ENCODE results near the gene SV2C.

SV2C gene

DNA sequence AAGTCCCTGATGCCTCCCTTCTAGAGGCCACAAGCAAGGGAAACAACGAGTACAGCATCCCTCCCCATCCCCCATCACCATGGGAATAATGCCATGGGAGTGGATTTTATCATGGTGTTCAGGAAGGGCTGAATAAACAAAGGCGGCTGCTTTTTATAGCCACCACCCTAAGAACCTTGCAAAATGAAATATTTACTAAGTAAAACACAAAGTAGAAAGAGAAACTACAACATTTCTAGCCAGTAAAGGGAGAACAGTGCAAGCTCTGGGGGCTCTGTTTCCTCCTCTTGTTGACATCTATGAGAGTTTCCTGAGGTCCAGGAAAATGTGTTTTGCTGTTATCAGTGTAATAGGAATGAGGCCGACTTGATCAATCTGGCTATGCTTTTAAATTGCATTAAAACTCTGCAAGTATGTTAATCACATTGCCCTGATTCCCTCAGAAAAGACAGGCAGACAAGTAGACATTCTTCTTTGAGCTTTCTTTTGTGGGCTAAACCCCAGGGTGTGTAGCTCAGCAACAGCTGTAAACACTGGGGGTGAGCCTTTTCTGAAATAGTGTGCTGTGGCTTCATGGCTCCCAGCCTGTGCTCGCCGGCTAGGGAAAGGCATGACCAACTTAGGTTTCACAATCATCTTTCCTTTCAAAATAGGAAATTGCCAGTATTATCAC, 31.1 kb downstream of the SV2C start:
- TF ChIP-seq TARDBP (IDR thresholded peaks at IDR 0.05) (no peak), ARNT (IDR thresholded peaks at IDR 0.05) (no peak), ZNF384 (IDR thresholded peaks at IDR 0.05) (no peak), NFRKB (IDR thresholded peaks at IDR 0.05) (no peak), L3MBTL2 (conservative IDR thresholded peaks at IDR 0.05) (no peak), BHLHE40 (IDR thresholded peaks at IDR 0.05; ENCODE audit: borderline replicate concordance) (no peak), FOXK2 (IDR thresholded peaks at IDR 0.05) (no peak), SP1 (IDR thresholded peaks at IDR 0.05) (no peak), FOXM1 (IDR thresholded peaks at IDR 0.05; ENCODE audit: borderline replicate concordance) (no peak), HDGF (IDR thresholded peaks at IDR 0.05; ENCODE audit: borderline replicate concordance) (no peak), ELF4 (IDR thresholded peaks at IDR 0.05) (no peak), FOXA1 (IDR thresholded peaks at IDR 0.05) (no peak), SUZ12 (IDR thresholded peaks at IDR 0.05) (no peak), LEF1 (IDR thresholded peaks at IDR 0.05; ENCODE audit: borderline replicate concordance) (no peak), CTBP1 (IDR thresholded peaks at IDR 0.05; ENCODE audit: borderline replicate concordance) (no peak)
- TF ChIP-seq, protein P1, sequence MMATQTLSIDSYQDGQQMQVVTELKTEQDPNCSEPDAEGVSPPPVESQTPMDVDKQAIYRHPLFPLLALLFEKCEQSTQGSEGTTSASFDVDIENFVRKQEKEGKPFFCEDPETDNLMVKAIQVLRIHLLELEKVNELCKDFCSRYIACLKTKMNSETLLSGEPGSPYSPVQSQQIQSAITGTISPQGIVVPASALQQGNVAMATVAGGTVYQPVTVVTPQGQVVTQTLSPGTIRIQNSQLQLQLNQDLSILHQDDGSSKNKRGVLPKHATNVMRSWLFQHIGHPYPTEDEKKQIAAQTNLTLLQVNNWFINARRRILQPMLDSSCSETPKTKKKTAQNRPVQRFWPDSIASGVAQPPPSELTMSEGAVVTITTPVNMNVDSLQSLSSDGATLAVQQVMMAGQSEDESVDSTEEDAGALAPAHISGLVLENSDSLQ (IDR thresholded peaks at IDR 0.05) = no peak
- no peak for DNase-seq (ENCODE audit: extremely low spot score)
- ChIA-PET POLR2A (no interaction called here), CTCF (interaction anchor here (1.0 kb wide), 1 partner anchor 99 kb away, joined by 4 read pairs; no protein-coding TSS in a partner anchor)

DNA sequence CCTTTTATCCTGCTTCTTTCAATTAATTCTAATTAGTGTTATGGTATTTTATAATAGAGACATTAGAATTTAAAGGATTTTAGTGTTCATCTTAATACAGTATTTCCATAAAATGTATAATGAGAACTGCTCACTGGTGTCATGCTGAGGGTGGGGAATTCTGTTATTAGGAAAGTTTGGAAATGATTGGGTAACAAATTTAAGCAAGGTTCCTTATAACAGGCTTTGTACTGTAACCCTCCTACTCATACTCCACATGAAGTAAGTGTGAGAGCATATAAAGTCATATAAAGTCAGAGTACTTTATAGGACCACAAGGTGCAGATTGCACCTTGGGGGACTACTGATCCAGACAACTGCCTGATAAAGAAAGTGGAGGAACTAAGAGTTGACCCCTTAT, 42.2 kb downstream of the SV2C start:
- ChIA-PET POLR2A (no interaction called here), CTCF (no interaction called here)
- TF ChIP-seq BHLHE40 (IDR thresholded peaks at IDR 0.05; ENCODE audit: borderline replicate concordance) = no peak
- no peak for TF ChIP-seq L3MBTL2 (conservative IDR thresholded peaks at IDR 0.05)
- TF ChIP-seq ARNT (IDR thresholded peaks at IDR 0.05) = no peak
- TF ChIP-seq FOXA1 (IDR thresholded peaks at IDR 0.05) = no peak
- TF ChIP-seq SP1 (IDR thresholded peaks at IDR 0.05) = no peak
- TF ChIP-seq FOXK2 (IDR thresholded peaks at IDR 0.05) = no peak
- TF ChIP-seq LEF1 (IDR thresholded peaks at IDR 0.05; ENCODE audit: borderline replicate concordance) = no peak
- TF ChIP-seq, protein P1 (IDR thresholded peaks at IDR 0.05) = no peak
- no peak for TF ChIP-seq SUZ12 (IDR thresholded peaks at IDR 0.05)
- TF ChIP-seq HDGF (IDR thresholded peaks at IDR 0.05; ENCODE audit: borderline replicate concordance) = no peak
- no peak for TF ChIP-seq FOXM1 (IDR thresholded peaks at IDR 0.05; ENCODE audit: borderline replicate concordance)
- no peak for TF ChIP-seq NFRKB (IDR thresholded peaks at IDR 0.05)
- no peak for TF ChIP-seq ELF4 (IDR thresholded peaks at IDR 0.05)
- TF ChIP-seq TARDBP (IDR thresholded peaks at IDR 0.05) = no peak
- TF ChIP-seq CTBP1 (IDR thresholded peaks at IDR 0.05; ENCODE audit: borderline replicate concordance) = no peak
- no peak for TF ChIP-seq ZNF384 (IDR thresholded peaks at IDR 0.05)
- no peak for DNase-seq (ENCODE audit: extremely low spot score)

DNA sequence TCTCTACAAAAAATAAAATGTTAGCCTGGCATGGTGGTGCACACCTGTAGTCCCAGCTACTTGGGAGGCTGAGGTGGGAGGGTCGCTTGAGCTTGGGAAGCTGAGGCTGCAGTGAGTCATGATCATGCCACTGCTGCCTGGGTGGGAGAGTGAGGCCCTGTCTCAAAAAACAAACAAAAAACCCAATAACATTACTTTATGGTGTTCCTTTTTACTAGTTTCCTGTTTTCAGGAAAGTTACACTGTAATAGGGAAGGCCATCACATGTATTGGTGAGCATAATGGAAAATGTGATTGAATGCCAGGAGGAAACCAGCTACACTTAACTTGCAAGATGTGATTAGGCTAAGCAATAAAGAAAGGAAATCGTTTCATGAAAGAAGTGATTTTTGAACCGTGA, 42.7 kb downstream of the SV2C start:
- no peak for DNase-seq (ENCODE audit: extremely low spot score)
- ChIA-PET CTCF (interaction anchor here (0.8 kb wide), 1 partner anchor 20 kb away, joined by 3 read pairs; no protein-coding TSS in a partner anchor), POLR2A (no interaction called here)
- TF ChIP-seq FOXK2 (IDR thresholded peaks at IDR 0.05) (no peak), CTBP1 (IDR thresholded peaks at IDR 0.05; ENCODE audit: borderline replicate concordance) (no peak), ZNF384 (IDR thresholded peaks at IDR 0.05) (no peak), SP1 (IDR thresholded peaks at IDR 0.05) (no peak)
- TF ChIP-seq, protein P1 (IDR thresholded peaks at IDR 0.05) = no peak

DNA sequence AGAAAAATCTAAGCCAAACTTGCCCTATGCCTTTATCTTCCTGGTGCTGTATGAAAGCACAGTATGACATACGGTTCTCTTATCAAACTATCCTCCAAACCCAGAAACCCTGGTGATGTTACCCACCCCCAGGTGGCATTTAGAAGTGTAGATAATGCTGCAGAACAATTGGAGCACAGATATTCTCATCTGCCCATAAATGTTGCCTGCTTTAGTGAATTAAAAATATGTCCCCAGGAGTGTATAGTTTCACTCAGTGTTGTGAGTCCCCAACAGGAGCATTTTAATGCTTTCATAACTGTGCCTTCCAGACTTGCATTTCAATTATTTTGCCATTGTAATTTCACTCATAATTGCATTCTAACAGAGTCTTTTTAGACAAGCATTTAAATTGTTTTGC, 50.8 kb downstream of the SV2C start:
- no peak for TF ChIP-seq FOXK2 (IDR thresholded peaks at IDR 0.05)
- no peak for TF ChIP-seq SUZ12 (IDR thresholded peaks at IDR 0.05)
- TF ChIP-seq HDGF (IDR thresholded peaks at IDR 0.05; ENCODE audit: borderline replicate concordance) = no peak
- no peak for TF ChIP-seq FOXA1 (IDR thresholded peaks at IDR 0.05)
- TF ChIP-seq CTBP1 (IDR thresholded peaks at IDR 0.05; ENCODE audit: borderline replicate concordance) = no peak
- no peak for DNase-seq (ENCODE audit: extremely low spot score)
- POLR2A ChIA-PET = no interaction called here
- CTCF ChIA-PET = no interaction called here

DNA sequence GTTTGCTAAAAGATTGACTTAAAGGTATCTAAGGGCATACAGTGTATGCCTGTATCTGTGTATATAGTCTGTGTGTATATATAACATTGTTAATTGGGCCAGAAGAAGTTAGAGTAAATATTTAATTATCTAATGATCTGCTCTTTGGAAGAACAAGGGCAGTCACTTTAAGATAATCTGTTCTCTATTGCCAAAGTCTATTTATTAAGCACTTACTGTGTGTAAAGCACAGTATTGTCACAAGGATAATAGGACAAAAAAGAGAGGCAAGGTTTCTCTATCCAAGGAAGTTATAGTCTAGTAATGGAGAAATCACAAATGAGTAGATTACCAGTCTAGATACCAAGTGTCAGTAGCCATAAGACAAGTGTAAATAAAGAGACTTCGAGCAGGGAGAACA, 51.5 kb downstream of the SV2C start:
- ChIA-PET POLR2A (no interaction called here), CTCF (no interaction called here)
- DNase-seq (ENCODE audit: extremely low spot score) = no peak
- TF ChIP-seq HDGF (IDR thresholded peaks at IDR 0.05; ENCODE audit: borderline replicate concordance) = no peak
- TF ChIP-seq SP1 (IDR thresholded peaks at IDR 0.05) = no peak
- no peak for TF ChIP-seq FOXA1 (IDR thresholded peaks at IDR 0.05)
- no peak for TF ChIP-seq NFRKB (IDR thresholded peaks at IDR 0.05)
- no peak for TF ChIP-seq FOXK2 (IDR thresholded peaks at IDR 0.05)
- no peak for TF ChIP-seq BHLHE40 (IDR thresholded peaks at IDR 0.05; ENCODE audit: borderline replicate concordance)
- TF ChIP-seq FOXM1 (IDR thresholded peaks at IDR 0.05; ENCODE audit: borderline replicate concordance) = no peak

DNA sequence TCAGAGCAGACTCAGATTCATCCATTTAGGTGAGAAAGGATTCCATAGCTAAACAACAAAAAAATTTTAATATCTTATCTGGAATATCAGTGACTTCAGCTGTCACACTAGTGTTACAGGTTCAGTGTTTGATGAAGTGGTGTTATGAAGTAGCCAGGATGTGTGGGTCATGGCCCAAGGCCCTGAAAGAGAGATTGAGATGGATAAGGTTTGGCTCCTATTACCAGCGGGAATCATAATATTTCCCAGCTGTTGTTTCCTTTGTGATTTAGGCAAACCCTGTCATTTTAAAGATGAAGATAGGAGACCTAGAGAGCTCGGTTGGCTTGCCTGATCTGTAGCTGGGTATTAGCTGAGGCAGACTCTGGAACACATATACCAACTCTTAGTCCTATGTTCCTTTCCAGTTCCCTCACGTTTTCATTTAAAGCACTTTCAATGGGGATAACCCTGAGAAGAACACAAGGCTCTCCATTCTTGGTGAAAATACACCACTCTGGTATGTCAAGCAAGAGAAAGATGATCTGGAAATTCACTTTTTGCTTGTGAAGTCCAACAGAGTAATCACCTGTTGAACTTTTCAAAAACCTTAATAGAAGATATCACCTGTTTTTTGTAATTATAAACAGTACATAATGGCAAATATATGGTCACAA, 54.8 kb downstream of the SV2C start:
- no peak for DNase-seq (ENCODE audit: extremely low spot score)
- ChIA-PET POLR2A (no interaction called here), CTCF (no interaction called here)
- TF ChIP-seq ELF4 (IDR thresholded peaks at IDR 0.05) (no peak), FOXK2 (IDR thresholded peaks at IDR 0.05) (no peak), ARNT (IDR thresholded peaks at IDR 0.05) (no peak), L3MBTL2 (conservative IDR thresholded peaks at IDR 0.05) (no peak), LEF1 (IDR thresholded peaks at IDR 0.05; ENCODE audit: borderline replicate concordance) (no peak), FOXM1 (IDR thresholded peaks at IDR 0.05; ENCODE audit: borderline replicate concordance) (no peak), ZNF384 (IDR thresholded peaks at IDR 0.05) (no peak), CTBP1 (IDR thresholded peaks at IDR 0.05; ENCODE audit: borderline replicate concordance) (no peak), SUZ12 (IDR thresholded peaks at IDR 0.05) (no peak)

Data from HEK293T (cell line).